ENCODE data around the gene CHCHD5.

- TF ChIP-seq, protein P1, sequence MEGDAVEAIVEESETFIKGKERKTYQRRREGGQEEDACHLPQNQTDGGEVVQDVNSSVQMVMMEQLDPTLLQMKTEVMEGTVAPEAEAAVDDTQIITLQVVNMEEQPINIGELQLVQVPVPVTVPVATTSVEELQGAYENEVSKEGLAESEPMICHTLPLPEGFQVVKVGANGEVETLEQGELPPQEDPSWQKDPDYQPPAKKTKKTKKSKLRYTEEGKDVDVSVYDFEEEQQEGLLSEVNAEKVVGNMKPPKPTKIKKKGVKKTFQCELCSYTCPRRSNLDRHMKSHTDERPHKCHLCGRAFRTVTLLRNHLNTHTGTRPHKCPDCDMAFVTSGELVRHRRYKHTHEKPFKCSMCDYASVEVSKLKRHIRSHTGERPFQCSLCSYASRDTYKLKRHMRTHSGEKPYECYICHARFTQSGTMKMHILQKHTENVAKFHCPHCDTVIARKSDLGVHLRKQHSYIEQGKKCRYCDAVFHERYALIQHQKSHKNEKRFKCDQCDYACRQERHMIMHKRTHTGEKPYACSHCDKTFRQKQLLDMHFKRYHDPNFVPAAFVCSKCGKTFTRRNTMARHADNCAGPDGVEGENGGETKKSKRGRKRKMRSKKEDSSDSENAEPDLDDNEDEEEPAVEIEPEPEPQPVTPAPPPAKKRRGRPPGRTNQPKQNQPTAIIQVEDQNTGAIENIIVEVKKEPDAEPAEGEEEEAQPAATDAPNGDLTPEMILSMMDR (IDR thresholded peaks at IDR 0.05 in 8 of 11, conservative IDR thresholded peaks at IDR 0.05 in 3 of 11) = no peak
- TF ChIP-seq POLR2A (IDR thresholded peaks at IDR 0.05) = no peak
- no peak for TF ChIP-seq POLR2AphosphoS5 (IDR thresholded peaks at IDR 0.05)
Observed at GRCh38 chr2:112636605-112637288, 52.3 kb downstream of the CHCHD5 start.

Measured in spleen (tissue), 7 donors.